RPMI7951 (cell line): ENCODE data around the gene C1orf35. TPM values are rescaled to one million over a fixed set of nuclear protein-coding genes. Genes with fewer than 3 reads are reported as not detected.

Experiments
- DNase-seq: peaks from one replicate; pipeline ENCODE4 v3.0.0-alpha.2; 2012; ENCODE audit warnings: low read depth
- total RNA-seq: library from RNA; depleted of rRNA; stranded (reverse); fragments of >200 nt; shearing (Covaris generic); gene quantifications from 2 replicates; pipeline ENCODE4 v1.2.3, GENCODE V29; 2014

Gene C1orf35
- total RNA-seq, 1 experiment from 2014 or later, result 7.8 TPM

DNA sequence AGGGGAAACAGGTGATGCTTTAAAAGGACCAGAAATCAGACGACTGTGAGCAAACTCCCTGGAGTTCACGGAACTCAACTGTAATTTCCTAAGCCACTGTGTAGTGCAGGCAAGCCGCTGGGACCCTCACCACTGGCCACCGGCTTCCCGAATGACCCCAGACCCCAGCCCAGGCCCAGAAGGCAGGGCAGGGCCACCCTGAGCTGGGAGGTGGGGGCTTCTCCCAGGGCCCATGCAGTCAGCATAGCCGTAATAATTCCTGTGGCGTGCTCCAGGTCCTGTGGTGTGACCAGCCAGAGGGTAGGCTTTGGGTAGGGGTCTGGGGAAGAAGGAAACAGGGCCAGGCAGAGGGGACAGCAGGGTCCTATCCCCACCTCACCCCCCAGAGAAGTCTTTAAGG lies 24.1 kb downstream of the C1orf35 start:
- DNase-seq, result no peak

DNA sequence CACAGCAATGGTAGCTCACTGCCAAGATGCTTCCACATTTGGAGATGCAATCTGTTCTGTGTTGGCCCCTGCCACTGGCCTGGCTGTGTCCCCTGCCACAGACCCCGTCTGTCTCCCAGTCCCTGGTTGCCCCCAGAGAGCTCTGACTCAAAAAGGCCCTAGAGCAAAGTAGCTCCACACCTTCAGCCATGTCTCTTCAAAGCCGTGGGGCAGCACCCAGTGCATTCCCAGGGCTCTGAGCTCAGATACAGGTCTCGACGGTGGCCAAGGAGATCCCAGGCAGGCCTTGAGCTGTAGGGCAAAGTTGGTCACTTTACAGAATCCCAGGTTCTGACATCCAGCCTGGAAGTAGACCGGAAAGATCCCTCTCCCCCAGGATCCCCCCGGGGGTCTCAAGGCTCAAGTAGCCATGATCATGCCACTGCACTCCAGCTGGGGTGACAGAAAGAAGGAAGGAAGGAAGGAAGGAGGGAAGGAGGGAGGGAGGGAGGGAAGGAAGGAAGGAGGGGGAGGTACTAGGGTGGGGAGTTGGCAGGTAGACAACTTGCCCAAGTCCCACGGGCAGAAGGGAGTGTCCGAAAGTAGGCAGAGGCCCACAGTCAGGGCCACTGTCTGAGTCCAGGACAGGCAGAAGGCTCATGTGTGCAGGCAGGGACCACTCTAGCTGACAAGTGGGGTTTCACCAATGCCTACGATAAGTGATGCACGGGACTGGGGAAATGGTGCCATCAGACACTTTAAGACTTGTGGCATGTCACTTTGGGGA lies 25.4 kb downstream of the C1orf35 start:
- no peak for DNase-seq

DNA sequence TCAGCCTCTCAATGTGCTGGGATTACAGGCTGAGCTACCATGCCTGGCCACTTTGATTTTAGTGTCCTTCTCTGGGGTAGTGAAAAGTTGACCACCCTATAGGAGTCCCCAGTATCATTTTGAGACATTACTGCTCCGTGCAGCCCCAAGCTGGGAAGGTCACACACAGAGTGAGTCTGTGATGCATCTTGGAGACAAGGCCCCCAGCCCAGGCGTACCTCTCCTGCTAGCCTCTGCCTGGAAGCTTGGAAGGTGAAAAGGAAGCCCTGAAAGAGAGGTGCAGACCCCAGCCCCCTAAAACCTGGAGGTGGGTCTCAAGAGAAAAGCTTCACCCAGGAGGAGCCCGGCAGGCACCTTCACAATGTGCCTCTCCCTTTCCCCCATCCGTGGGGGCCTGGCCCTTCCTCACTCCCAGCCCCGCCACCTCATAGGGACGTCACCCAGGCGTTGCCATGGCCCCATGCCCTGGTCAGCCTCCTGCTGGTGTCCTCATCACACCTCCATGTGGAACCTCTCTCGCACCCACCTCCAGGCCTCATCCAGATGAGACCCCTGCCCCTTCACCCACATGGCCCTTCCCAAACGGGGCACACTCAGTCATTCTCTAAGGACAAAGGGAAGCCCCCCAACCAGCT lies 26.2 kb downstream of the C1orf35 start:
- no peak for DNase-seq

DNA sequence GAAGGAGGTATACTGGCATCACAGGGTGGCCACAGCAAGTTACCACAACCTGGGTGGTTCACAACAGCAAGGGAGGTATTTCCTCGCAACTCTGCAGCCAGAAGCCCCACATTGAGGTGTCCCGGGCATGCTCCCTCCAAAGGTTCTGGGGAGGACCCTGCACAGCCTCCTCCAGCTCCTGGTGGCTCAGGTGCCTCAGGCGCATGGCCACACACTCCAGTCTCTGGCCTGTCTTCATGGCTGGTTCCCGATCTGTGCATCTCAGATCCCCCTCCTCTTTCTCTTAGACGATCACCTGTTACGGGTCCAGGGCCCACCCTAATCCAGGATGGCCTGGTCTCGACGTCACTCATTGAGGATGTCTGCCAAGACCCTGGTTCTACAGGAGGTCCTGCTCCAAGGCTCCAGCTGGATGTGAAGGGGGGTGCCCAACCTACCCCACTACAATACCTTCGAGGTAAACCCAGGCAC lies 27.3 kb downstream of the C1orf35 start:
- no peak for DNase-seq

DNA sequence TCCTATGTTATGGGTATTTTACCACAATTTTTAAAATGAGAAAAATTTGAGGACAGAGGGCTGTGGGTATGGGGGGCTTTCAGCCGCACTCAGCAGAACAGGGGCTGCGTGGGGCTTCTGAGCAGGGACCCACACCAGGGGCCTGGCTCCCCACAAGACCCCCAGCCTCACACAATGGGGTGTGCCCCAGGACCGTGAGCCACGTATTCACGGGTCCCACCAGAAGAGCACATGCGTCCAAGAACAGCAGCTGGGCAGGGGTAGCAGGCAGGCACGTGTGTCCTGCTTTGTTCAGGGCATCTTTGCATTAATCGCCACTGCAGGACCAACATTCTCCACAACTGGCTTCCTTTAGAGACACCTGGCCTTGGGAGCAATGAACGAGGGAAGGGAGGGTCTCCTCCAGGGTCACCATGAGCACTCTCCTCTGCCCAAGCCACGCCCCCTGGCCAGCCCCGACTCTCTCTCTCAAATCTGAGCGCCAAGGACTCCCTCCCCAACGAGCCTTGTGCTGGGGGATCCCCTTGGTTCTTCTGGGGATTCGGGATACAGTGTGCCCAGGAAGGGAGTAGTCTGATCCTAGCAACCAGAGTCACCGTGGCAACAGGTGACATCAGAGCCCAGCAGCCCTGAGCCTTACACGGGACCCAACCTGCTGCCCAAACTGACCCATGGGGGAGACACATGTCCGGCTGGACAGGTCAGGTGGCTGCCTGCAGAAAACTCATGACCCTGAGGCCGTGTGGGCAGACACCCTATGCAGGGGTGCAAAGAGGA lies 28.0 kb downstream of the C1orf35 start:
- no peak for DNase-seq

DNA sequence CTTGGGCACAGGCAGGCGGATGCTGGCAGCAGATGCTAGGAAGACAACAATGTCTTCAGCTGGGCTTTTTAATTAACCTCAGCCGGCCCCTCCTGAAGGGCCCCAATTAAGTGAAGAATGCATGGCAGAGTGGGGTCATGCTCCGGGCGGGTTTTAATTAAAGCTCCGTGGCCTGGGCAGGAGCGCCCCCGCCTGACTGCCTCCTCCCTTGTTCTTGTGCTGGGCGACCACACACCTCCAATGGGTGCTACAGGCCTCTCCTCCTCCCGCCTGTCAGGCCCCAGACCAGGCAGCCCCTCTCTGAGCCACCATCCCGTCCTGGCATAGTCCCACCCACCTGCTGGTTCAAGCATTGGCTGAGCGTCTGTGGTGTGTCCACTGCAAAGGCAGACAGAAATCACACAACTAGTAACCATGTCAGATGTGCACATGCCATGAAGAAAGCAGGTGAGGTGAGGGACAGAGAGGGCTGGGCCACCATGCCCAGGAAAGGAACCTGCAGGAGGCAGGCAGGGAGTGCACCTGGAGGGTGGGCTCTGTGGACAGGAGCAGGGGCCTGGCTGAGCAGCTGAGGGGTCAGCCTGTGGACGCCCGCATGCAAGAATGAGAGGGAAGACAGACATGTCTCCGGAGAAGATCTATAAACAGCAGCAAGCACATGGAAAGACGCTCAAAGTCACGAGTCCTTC lies 29.1 kb downstream of the C1orf35 start:
- peak; percentile 45 for DNase-seq

DNA sequence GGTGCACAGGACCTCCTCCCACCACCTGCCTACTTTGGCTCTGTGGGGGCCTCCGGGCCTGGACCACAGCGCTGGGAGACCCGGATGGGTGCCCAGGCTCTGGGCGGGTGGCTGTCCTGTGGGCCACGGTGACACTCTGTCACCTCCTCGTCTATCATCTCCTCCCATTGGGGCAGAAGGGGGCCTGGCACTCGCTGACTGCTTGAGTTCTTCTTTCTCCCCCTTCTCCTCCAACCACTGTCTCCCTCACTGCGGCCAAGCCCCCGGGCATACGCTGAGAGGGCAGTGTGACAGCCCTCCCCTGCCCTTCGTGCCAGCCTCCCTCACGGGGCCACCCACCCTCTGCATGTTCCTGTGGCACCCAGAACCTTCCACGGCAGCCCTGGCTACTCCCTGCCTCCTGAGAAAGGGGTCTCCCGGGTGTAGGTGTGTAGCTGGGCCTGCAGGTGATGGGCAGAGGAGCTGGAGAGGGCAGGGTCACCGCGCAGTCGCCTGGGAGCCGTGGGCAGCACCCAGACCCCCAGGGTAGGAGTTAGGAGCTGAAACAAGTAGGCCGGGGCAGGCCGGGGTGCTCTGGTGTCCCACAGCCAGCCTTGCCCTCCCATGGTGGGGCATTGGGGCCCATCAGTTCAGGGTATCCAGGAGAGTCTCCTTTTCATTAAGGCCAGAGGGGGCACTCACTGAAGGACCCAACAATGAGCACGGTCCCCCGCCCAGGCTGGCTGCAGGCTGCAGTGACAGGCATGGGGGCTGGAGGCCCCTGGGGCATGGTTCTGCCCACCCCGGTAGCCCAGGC lies 29.9 kb downstream of the C1orf35 start:
- DNase-seq, result no peak

DNA sequence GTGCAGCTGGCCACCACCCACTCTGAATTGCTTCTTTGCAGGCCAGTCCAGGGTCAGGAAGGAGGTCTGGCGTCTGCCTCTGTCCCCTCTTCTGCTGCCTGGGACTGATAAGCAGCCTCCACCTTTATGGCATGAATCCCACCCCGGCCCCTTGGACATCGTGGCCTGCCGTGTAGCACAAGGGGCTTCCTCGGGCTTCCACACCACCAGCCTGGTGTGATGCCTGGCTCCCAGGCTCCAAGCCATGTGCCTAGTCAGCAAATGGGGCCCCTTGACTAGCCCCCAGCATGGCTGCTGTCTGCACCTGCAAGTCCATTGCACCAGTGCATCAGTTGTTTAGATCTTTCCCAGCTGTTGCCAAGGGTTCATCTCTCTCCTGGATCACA lies 30.5 kb downstream of the C1orf35 start:
- DNase-seq, result no peak

DNA sequence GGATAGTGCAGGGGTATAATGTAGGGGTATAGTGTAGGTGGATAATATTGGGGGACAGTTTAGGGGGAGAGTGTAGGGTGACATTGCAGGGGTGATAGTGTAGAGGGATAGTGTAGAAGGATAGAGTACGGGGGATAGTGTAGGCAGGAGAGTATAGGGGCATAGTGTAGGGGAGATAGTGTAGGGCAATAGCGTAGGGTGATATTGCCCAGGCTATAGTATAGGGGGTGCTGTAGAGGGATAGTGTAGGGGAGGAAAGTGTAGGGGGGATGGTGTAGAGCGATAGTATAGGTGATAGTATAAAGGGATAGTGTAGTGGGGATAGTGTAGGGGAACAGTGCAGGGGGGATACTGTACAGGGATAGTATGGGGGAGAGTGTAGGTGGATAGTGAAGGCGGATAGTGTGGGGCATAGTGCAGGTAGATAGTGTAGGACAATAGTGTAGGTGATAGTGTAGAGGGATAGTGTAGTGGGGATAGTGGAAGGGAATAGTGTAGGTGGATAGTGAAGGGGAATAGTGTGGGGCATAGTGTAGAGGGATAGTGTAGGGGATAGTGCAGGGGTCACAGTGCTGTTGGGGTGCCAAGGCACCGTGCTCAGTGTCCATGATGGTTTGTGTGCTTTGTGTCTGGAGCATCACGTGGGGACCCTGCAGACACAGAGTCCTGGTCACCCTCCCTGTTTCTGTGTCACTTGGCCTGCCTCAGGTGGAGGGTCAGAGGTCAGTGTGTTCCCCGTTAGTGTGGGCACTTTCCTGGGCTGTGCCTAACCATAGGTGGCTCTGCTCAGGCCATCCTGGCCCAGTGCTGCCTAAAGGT lies 31.1 kb downstream of the C1orf35 start:
- no peak for DNase-seq

DNA sequence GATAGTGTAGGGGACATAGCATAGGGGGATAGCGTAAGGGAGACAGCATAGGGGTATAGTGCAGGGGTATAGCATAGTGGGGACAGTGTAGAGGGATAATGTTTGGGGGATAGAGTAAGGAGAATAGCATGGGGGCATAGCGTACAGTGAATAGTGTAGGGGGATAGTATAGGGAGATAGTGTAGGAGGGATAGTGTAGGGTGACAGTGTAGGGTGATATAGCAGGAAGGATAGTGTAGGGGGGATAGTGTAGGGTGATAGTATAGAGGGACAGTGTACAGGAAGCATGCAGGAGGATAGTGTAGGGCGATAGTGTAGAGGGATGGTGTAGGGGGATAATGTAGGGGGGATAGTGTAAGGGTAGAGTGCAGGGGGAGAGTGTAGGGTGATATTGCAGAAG lies 32.3 kb downstream of the C1orf35 start:
- no peak for DNase-seq

DNA sequence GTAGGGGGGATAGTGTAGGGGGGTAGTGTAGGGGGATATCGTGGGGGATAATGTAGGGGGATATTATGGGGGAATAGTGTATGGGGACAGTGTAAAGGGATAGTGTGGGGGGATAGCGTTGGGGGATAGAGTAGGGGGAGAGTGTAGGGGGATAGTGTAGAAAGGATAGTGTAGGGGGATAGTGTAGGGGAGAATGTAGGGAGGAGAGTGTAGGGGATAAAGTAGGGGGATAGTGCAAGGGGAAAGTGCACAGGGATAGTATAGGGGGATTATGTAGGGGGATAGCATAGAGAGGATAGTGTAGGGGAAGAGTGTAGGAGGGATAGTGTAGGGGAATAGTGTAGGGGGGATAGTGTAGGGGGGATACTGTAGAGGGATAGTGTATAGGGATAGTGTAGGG lies 33.0 kb downstream of the C1orf35 start:
- no peak for DNase-seq

DNA sequence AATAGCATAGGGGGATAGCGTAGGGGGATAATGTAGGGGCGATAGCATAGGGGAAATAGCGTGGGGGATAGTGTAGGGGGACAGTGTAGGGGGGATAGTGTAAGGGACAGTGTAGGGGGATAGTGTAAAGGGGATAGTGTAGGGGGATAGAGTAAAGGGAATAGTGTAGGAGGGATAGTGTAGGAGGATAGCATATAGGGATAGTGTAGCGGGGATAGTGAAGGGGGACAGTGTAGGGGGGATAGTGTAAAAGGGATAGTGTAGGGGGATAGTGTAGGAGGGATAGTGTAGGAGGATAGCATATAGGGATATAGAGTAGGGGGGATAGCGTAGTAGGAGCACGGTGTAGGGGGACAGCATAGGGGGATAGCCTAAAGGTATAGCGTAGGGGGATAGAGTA lies 34.8 kb downstream of the C1orf35 start:
- DNase-seq, result no peak

DNA sequence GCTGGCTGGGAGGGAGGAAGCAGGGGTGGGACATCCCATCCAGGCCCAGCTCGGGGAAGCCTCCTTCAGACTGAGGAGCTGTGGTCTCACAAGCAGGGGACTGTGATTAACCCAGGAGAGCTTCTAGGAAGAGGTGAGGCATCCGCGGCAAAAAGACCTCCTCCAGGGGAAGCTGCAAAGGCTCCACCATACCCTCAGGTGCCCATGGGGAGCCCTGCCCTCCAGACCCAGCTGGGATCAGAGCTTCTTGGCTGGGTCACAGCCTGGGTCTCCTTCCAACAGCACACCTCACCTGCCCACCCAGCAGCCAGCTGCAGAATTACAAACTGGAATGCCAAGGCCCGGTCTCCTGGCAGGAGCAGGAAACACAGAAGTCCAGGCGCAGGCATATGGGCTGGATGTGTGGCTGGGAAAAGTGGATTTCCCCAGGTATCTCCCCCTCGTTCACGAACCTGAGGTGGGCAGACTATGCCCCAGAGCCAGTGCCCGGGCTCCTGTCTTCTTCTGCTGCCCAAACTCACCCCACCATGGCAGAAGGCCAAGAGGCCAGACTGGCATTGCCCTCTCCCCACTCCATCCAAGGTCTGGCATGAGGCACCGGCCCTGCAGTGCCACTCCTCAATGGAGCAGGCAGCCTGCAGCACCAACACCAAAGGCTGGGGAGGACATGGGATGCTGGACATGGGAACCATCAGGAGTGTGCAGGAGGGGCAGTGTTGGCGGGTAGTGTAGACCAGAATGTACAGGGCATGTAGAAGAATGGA lies 36.1 kb downstream of the C1orf35 start:
- no peak for DNase-seq

DNA sequence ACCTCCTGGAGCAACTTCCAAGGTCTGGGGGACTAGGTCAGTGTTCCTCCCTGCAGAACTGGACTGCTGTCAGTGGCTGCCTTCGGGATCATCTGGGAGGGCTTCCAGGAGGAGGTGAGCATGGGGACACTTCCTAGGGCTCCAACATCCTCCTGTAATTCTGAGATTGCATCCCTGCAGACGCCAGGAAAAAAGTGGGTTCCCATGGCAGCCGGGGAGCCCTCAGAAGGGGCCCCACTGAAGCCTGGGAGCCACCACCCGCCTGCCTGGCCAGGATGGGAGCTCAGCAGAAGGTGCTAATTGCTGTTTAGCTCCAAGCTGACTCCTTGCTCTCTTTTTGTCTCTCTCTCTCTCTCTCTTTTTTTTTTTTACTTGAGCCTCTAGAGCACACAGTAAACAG lies 36.7 kb downstream of the C1orf35 start:
- no peak for DNase-seq

DNA sequence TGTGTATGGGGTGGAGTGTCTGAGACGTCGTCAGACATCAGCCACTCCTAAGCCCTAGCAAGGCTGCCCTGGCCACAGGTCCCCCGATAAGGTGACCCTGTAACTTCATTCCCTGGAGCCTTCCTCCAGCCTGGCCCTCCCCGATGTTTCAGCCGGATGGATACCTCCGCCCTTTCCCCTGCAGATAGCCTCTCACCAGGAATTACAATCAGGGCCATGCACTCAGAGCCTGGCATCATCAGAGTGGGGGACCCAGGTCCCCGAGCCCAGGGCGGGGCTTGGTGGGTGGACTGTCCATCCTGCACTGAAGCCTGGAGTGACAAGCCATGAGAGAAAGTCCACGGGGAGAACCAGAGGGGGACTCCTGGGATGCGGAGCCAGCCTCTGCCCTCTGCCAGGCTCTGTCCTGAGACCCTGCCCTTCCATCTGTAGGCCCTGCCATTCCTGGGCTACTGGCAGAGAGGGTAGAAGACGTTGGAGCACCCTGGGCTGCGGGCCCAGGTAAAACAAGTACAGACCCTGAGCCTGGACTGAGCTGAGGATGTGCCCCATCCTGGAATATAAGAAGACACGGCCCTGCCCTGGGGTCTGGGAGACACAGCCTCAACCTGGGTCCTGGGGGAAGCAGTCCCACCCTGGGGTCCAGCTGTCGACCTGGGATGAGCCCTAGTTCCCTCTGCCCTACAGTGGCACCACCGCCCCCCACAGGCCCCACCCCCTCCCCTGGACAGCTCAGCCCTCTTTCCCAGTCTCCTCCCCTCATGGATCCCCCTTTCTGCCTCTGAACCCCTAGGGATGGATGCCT lies 37.4 kb downstream of the C1orf35 start:
- DNase-seq, result no peak

DNA sequence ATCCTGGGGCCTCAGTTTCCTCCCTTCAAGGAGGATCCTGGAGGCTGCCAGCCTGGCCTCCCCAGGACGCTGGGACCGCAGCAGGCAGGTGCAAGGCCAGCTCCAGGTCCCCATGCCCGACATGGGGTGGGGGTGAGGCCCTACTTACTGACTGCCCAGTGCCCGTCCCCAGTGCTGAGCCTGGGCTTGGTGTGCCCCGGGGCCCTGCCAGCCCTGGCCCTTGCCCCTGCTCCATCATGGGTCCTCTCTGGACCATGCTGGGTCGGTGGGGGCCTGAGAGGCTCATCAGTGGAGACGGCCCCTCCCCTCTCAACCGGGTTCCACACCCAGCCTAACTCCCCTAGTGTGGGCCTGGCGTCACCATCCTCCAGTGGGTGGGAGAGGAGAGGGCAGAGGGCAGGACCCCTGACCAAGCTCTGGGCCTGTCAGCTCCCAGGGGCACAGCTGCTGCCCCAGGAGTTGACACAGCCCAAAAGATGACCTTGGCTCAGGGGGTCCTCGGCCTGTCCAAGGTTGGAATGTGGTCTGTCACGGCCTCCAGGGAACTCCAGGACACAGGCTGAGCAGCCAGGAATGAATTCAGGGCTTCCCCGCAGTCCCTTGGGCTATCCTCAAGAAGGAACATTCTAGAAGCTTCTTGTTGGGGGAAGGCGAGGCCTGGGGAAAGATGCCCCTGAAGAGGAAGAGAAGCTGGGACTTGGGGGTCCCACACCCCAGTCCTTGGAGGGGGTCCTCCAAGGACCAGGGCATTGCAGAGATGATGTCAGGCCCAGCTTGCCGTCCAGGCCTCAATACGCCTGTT lies 38.2 kb downstream of the C1orf35 start:
- DNase-seq, result no peak

DNA sequence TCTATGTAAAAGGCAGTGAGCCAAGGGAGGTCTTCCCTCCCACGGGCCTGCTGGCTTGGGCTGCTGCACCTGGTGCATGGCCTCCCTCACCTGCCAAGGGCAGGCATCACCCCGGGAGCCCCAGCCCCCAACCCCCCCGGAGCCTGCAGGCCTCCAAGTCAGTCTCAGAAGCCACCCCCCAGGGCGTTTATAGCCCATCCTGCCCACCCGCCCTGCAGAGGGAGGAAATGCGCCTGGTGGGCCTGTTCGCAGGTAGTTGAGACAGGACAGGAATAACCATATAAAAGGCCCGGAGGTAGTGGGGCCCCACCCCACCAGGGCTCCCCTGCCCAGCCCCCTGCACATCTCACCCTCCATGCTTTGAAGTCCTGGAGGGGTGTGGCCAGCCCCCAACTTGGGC lies 38.8 kb downstream of the C1orf35 start:
- no peak for DNase-seq
